Measurements from ENCODE around the gene TPK1. TPM values are rescaled to one million over a fixed set of nuclear protein-coding genes. Genes with fewer than 3 reads are reported as not detected.

Gene TPK1
- total RNA-seq, 1 experiment from 2014 or later: 3.1 TPM

- no peaks in the 10 kb centered on the region for H3K27me3 ChIP-seq (ENCODE audit: insufficient read depth, low read length)
- H3K18ac ChIP-seq (ENCODE audit: insufficient read length, low read depth, low read length): no peak overlapping the region
- no peak overlapping the region for H2BK12ac ChIP-seq (ENCODE audit: insufficient read length, low read depth, low read length)
- no peak overlapping the region for H3K4ac ChIP-seq (ENCODE audit: low read depth, low read length)
- H4K20me1 ChIP-seq (ENCODE audit: control insufficient read depth, insufficient read depth, insufficient read length): no peaks in the 10 kb centered on the region
- H4K8ac ChIP-seq (replicated peaks; ENCODE audit: insufficient read length, low read depth, low read length): no peak overlapping the region
- no peak overlapping the region for H3T11ph ChIP-seq (ENCODE audit: low read length)
- no peak overlapping the region for H3K4me3 Mint-ChIP-seq
- no peak for DNase-seq
- no peak overlapping the region for H4K5ac ChIP-seq (ENCODE audit: insufficient read length, low read depth, low read length)
- H3K23me2 ChIP-seq (ENCODE audit: insufficient read length, low read depth, low read length, poor library complexity, severe bottlenecking): no peaks in the 10 kb centered on the region
- no peak overlapping the region for H3K23ac ChIP-seq (ENCODE audit: insufficient read length, low read depth, low read length)
- no peak overlapping the region for H3K4me2 ChIP-seq (ENCODE audit: insufficient read depth, insufficient read length, low read length)
- no peaks in the 10 kb centered on the region for H3K27me3 Mint-ChIP-seq (ENCODE audit: low read depth)
- no peaks in the 10 kb centered on the region for H3K79me1 ChIP-seq (ENCODE audit: insufficient read depth, low read depth, low read length, poor library complexity, severe bottlenecking)
- H3K9ac ChIP-seq (ENCODE audit: extremely low read depth, insufficient read length, low read length): no peak overlapping the region
- no peak overlapping the region for H2BK20ac ChIP-seq (ENCODE audit: low read depth, low read length, poor library complexity, severe bottlenecking)
- H3K4me1 ChIP-seq (ENCODE audit: insufficient read depth, low read length): 0 out of 2 replicates have a peak, but pooled peaks cover 3% of the 10 kb centered on the region
- H3K9me3 Mint-ChIP-seq: peaks cover 0 to 2% of the 10 kb centered on the region in 2 experiments; a peak in 1 of 5 replicates
- H3K79me2 ChIP-seq (ENCODE audit: insufficient read depth, low read length): no peaks in the 10 kb centered on the region
- WGBS (ENCODE audit: extremely low coverage, insufficient read length, low lambda C conversion rate): no CpG with 5 or more reads among the region's 2 CpGs
- H4K91ac ChIP-seq (ENCODE audit: insufficient read length, low read depth, low read length): no peak overlapping the region
- no peak overlapping the region for H2AFZ ChIP-seq (ENCODE audit: low read length)
- H3K14ac ChIP-seq (ENCODE audit: insufficient read depth, low read length): no peak overlapping the region
- H3K36me3 Mint-ChIP-seq (ENCODE audit: insufficient read depth in 1 of 3, low read depth in 3 of 3): 0 out of 7 replicates have a peak, but pooled peaks cover 0 to 6% (median 0%) of the 10 kb centered on the region in 3 experiments
- no peak for TF ChIP-seq CTCF (conservative IDR thresholded peaks at IDR 0.05)
- H2BK120ac ChIP-seq (ENCODE audit: low read depth, low read length, poor library complexity, severe bottlenecking): no peak overlapping the region
- no peak overlapping the region for H3K27ac ChIP-seq (ENCODE audit: insufficient read length, low read depth, low read length)
- H3K27ac Mint-ChIP-seq: no peak overlapping the region
- no peak overlapping the region for H3K56ac ChIP-seq (ENCODE audit: insufficient read length, low read depth, low read length)
- no peak overlapping the region for H2BK15ac ChIP-seq (ENCODE audit: low read depth, low read length)
- no peak overlapping the region for H2AK5ac ChIP-seq (ENCODE audit: insufficient read length, low read length)
- H2BK5ac ChIP-seq (ENCODE audit: insufficient read length, low read length): no peak overlapping the region
- H3K4me1 Mint-ChIP-seq: peaks cover 23 to 26% of the 10 kb centered on the region in 2 experiments
- H3K9me3 ChIP-seq (ENCODE audit: control insufficient read depth, low read depth, low read length): no peaks in the 10 kb centered on the region
Measured at GRCh38 chr7:144484445-144484844, 351.4 kb downstream of the TPK1 start.

Data from H9 (cell line).